Gastrocnemius medialis (tissue), 4 donors: Measurements from ENCODE around the gene SLC38A4. TPM values are rescaled to one million over a fixed set of nuclear protein-coding genes. Genes with fewer than 3 reads are reported as not detected.

Experiments
- ATAC-seq, 2 donors: fragments of 150-250 bp; one replicate each; pipeline ENCODE4 v1.9.1; 2016
- DNase-seq, 2 donors: peaks; one replicate each; pipeline ENCODE4 v3.0.0-alpha.2; 2019
- H3K27ac ChIP-seq, 4 donors: fragments of 200-600 bp; sonication (generic); 1 replicate in 1 of 4; 2 replicates in 3 of 4; pipeline ENCODE4 v1.5.1; 2016 to 2018; ENCODE audit warnings: mild to moderate bottlenecking in 2 of 4, moderate library complexity in 1 of 4
- H3K27me3 ChIP-seq, 3 donors: fragments of 200-600 bp; sonication (generic) in 2 of 3; 1 replicate in 1 of 3; 2 replicates in 2 of 3; pipeline versions ENCODE4 v1.5.1 to v1.6.0; 2016 to 2019; ENCODE audit warnings: mild to moderate bottlenecking in 1 of 3, moderate library complexity in 1 of 3
- H3K36me3 ChIP-seq, 2 donors: fragments of 200-600 bp; sonication (generic) in 1 of 2; one replicate each; pipeline ENCODE4 v1.5.1; 2017 to 2018
- H3K4me1 ChIP-seq, 2 donors: fragments of 200-600 bp; sonication (generic) in 1 of 2; one replicate each; pipeline ENCODE4 v1.5.1; 2016 to 2017; ENCODE audit warnings: mild to moderate bottlenecking in 2 of 2
- H3K4me3 ChIP-seq, 4 donors: fragments of 200-600 bp; sonication (generic) in 3 of 4; 1 replicate in 1 of 4; 2 replicates in 3 of 4; pipeline ENCODE4 v1.5.1; 2016 to 2019; ENCODE audit warnings: mild to moderate bottlenecking in 2 of 4
- H3K9me3 ChIP-seq, 3 donors: fragments of 200-600 bp; sonication (generic) in 2 of 3; 1 replicate in 1 of 3; 2 replicates in 2 of 3; pipeline ENCODE4 v1.5.1; 2016 to 2019
- CTCF ChIP-seq, 5 experiments: fragments of 450-650 bp in 3 of 5; fragments of 200-600 bp in 2 of 5; sonication (generic) in 2 of 5; IDR thresholded peaks in 4 of 5; conservative IDR thresholded peaks in 1 of 5; 1 replicate in 4 of 5; 2 replicates in 1 of 5; pipeline ENCODE4 v1.5.1; 2016 to 2019; ENCODE audit warnings: antibody characterized with exemption in 5 of 5, mild to moderate bottlenecking in 3 of 5, moderate library complexity in 3 of 5
- POLR2A ChIP-seq, 2 donors: fragments of 450-650 bp; IDR thresholded peaks; one replicate each; pipeline ENCODE4 v1.6.1; 2017; ENCODE audit warnings: antibody characterized with exemption in 2 of 2, mild to moderate bottlenecking in 2 of 2, moderate library complexity in 2 of 2
- in situ Hi-C, 4 donors: fragments of 200-750 bp; cut with MboI; loops; one replicate each; pipeline versions ENCODE4 v1.15.0 to v1.8.0; 2017; ENCODE audit warnings: low sequenced_read_pairs in 4 of 4
- intact Hi-C: fragments of 100-400 bp; cut with DNase I; formaldehyde crosslinking; loops from one replicate; pipeline ENCODE4 v1.15.1; 2023; ENCODE audit warnings: low total_unique reads
- total RNA-seq, 4 donors: library from RNA; depleted of rRNA; stranded (reverse); fragments of >200 nt; gene quantifications; one replicate each; pipeline versions ENCODE4 v1.1.0 to v1.2.3, GENCODE V29; 2016

SLC38A4 gene
- total RNA-seq, 4 donors from 2014 or later = 14.7 to 46.0 (median 23.0) TPM

- H3K4me3 ChIP-seq = no peak overlapping the region
- no peaks in the 10 kb centered on the region for H3K27me3 ChIP-seq
- ATAC-seq (no peak), DNase-seq (no peak)
- intact Hi-C loops (no loop called here), in situ Hi-C loops (no loop called here)
- H3K9me3 ChIP-seq = no peaks in the 10 kb centered on the region
- H3K4me1 ChIP-seq = peaks cover 0 to 4% of the 10 kb centered on the region in 2 donors
- no peak for TF ChIP-seq CTCF (IDR thresholded peaks at IDR 0.05 in 4 of 5, conservative IDR thresholded peaks at IDR 0.05 in 1 of 5)
- no peak for TF ChIP-seq POLR2A (IDR thresholded peaks at IDR 0.05)
- H3K36me3 ChIP-seq = peaks cover 0 to 9% of the 10 kb centered on the region in 2 donors
- H3K27ac ChIP-seq = no peak overlapping the region
Measured at GRCh38 chr12:46763230-46763629, 62.6 kb downstream of the SLC38A4 start.

GRCh38 chr12:46754550-46754949, 71.2 kb downstream of the SLC38A4 start:
- Histone ChIP-seq H3K36me3 (no peaks in the 10 kb centered on the region), H3K27ac (no peak overlapping the region), H3K4me1 (no peaks in the 10 kb centered on the region), H3K4me3 (no peak overlapping the region), H3K27me3 (no peaks in the 10 kb centered on the region), H3K9me3 (no peaks in the 10 kb centered on the region)
- DNase-seq = no peak
- no peak for TF ChIP-seq POLR2A (IDR thresholded peaks at IDR 0.05)
- TF ChIP-seq CTCF (IDR thresholded peaks at IDR 0.05 in 4 of 5, conservative IDR thresholded peaks at IDR 0.05 in 1 of 5) = no peak
- ATAC-seq = no peak
- in situ Hi-C loops (no loop called here), intact Hi-C loops (no loop called here)

- no peak for TF ChIP-seq CTCF (IDR thresholded peaks at IDR 0.05 in 4 of 5, conservative IDR thresholded peaks at IDR 0.05 in 1 of 5)
- no peak for TF ChIP-seq POLR2A (IDR thresholded peaks at IDR 0.05)
- Histone ChIP-seq H3K4me1 (no peaks in the 10 kb centered on the region), H3K9me3 (no peaks in the 10 kb centered on the region)
Measured at GRCh38 chr12:46752396-46752795, 73.4 kb downstream of the SLC38A4 start.

GRCh38 chr12:46751173-46751572, 74.6 kb downstream of the SLC38A4 start:
- no peaks in the 10 kb centered on the region for H3K27me3 ChIP-seq
- intact Hi-C loops (no loop called here), in situ Hi-C loops (no loop called here)
- TF ChIP-seq CTCF (IDR thresholded peaks at IDR 0.05 in 4 of 5, conservative IDR thresholded peaks at IDR 0.05 in 1 of 5) (no peak), POLR2A (IDR thresholded peaks at IDR 0.05) (no peak)
- no peak overlapping the region for H3K27ac ChIP-seq
- DNase-seq (no peak), ATAC-seq (no peak)
- no peaks in the 10 kb centered on the region for H3K36me3 ChIP-seq
- no peaks in the 10 kb centered on the region for H3K4me1 ChIP-seq
- H3K4me3 ChIP-seq = no peak overlapping the region
- no peaks in the 10 kb centered on the region for H3K9me3 ChIP-seq

More at GRCh38 chr12:46752396-46752795, 73.4 kb downstream of the SLC38A4 start:
- in situ Hi-C loops (no loop called here), intact Hi-C loops (no loop called here)
- H3K27me3 ChIP-seq = no peaks in the 10 kb centered on the region
- H3K27ac ChIP-seq = no peak overlapping the region
- H3K4me3 ChIP-seq = no peak overlapping the region
- ATAC-seq (no peak), DNase-seq (no peak)
- H3K36me3 ChIP-seq = no peaks in the 10 kb centered on the region

- Histone ChIP-seq H3K9me3 (no peaks in the 10 kb centered on the region), H3K4me3 (no peak overlapping the region), H3K27ac (no peak overlapping the region), H3K36me3 (no peaks in the 10 kb centered on the region), H3K4me1 (no peaks in the 10 kb centered on the region), H3K27me3 (no peaks in the 10 kb centered on the region)
- TF ChIP-seq CTCF (IDR thresholded peaks at IDR 0.05 in 4 of 5, conservative IDR thresholded peaks at IDR 0.05 in 1 of 5) (no peak), POLR2A (IDR thresholded peaks at IDR 0.05) (no peak)
- DNase-seq (no peak), ATAC-seq (no peak)
- in situ Hi-C loops (no loop called here), intact Hi-C loops (no loop called here)
Measured at GRCh38 chr12:46749322-46749721, 76.5 kb downstream of the SLC38A4 start.
